A549 (cell line): Measurements from ENCODE around the gene SEPSECS.

Experiments
- CEBPB ChIP-seq, 2 experiments: fragments of >200 bp in 1 of 2; sonication (Bioruptor Twin) in 1 of 2; formaldehyde crosslinking in 1 of 2; IDR thresholded peaks; 2 replicates each; pipeline ENCODE4 v1.6.1; 2012 to 2016
- CHD2 ChIP-seq: fragments of 150-350 bp; IDR thresholded peaks from 2 replicates; pipeline ENCODE4 v1.6.1; 2014; ENCODE audit warnings: low read length; ENCODE audit not compliant: partially characterized antibody
- E2F6 ChIP-seq: IDR thresholded peaks from 2 replicates; pipeline ENCODE4 v1.6.1; 2012; ENCODE audit warnings: low read depth, borderline replicate concordance
- HDAC2 ChIP-seq: fragments of 200-600 bp; sonication (generic); IDR thresholded peaks from 2 replicates; pipeline ENCODE4 v1.6.1; 2016
- MAZ ChIP-seq: fragments of 150-350 bp; IDR thresholded peaks from 2 replicates; pipeline ENCODE4 v1.6.1; 2014; ENCODE audit warnings: antibody characterized with exemption, low read depth, low read length, borderline replicate concordance
- POLR2A ChIP-seq: IDR thresholded peaks from 2 replicates; pipeline ENCODE4 v1.6.1; 2012; ENCODE audit warnings: mild to moderate bottlenecking, low read length
- POLR2AphosphoS2 ChIP-seq: conservative IDR thresholded peaks from 2 replicates; pipeline ENCODE4 v1.6.1; 2012; ENCODE audit warnings: low read length, improper control_type of control experiment, inconsistent platforms
- USF2 ChIP-seq: fragments of 450-650 bp; IDR thresholded peaks from 2 replicates; pipeline ENCODE4 v1.6.1; 2014; ENCODE audit warnings: antibody characterized with exemption
- ZFP36 ChIP-seq: fragments of 450-650 bp; IDR thresholded peaks from 2 replicates; pipeline ENCODE4 v1.6.1; 2014; ENCODE audit warnings: borderline replicate concordance; ENCODE audit not compliant: partially characterized antibody
- TF ChIP-seq, protein P1 (sequence below): fragments of >200 bp; sonication (Bioruptor Twin); formaldehyde crosslinking; IDR thresholded peaks from 3 replicates; pipeline ENCODE4 v1.5.1; 2016
- TF ChIP-seq, protein P2 (sequence below): fragments of 150-350 bp; IDR thresholded peaks from 2 replicates; pipeline ENCODE4 v1.6.1; 2014; ENCODE audit warnings: low read depth, mild to moderate bottlenecking, low read length

GRCh38 chr4:25090516-25090915, 69.7 kb downstream of the SEPSECS start:
- TF ChIP-seq POLR2A (no peak), HDAC2 (no peak), ZFP36 (no peak), CHD2 (no peak), CEBPB (IDR thresholded peaks at IDR 0.05) (no peak), E2F6 (no peak), USF2 (no peak), MAZ (no peak), POLR2AphosphoS2 (no peak)
- TF ChIP-seq, protein P1, sequence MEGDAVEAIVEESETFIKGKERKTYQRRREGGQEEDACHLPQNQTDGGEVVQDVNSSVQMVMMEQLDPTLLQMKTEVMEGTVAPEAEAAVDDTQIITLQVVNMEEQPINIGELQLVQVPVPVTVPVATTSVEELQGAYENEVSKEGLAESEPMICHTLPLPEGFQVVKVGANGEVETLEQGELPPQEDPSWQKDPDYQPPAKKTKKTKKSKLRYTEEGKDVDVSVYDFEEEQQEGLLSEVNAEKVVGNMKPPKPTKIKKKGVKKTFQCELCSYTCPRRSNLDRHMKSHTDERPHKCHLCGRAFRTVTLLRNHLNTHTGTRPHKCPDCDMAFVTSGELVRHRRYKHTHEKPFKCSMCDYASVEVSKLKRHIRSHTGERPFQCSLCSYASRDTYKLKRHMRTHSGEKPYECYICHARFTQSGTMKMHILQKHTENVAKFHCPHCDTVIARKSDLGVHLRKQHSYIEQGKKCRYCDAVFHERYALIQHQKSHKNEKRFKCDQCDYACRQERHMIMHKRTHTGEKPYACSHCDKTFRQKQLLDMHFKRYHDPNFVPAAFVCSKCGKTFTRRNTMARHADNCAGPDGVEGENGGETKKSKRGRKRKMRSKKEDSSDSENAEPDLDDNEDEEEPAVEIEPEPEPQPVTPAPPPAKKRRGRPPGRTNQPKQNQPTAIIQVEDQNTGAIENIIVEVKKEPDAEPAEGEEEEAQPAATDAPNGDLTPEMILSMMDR = no peak
- TF ChIP-seq, protein P2, sequence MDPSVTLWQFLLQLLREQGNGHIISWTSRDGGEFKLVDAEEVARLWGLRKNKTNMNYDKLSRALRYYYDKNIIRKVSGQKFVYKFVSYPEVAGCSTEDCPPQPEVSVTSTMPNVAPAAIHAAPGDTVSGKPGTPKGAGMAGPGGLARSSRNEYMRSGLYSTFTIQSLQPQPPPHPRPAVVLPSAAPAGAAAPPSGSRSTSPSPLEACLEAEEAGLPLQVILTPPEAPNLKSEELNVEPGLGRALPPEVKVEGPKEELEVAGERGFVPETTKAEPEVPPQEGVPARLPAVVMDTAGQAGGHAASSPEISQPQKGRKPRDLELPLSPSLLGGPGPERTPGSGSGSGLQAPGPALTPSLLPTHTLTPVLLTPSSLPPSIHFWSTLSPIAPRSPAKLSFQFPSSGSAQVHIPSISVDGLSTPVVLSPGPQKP = no peak
